H1 (cell line): ENCODE data around the gene CYP1B1. TPM values are rescaled to one million over a fixed set of nuclear protein-coding genes. Genes with fewer than 3 reads are reported as not detected.
A peak's percentile ranks its signal among the peaks of the same experiment; 100 is the strongest.

Experiments
- CHD7 ChIP-seq: fragments of 300-600 bp; sonication (generic); IDR thresholded peaks from 2 replicates; pipeline ENCODE4 v1.7.1; 2012; ENCODE audit warnings: low read length, moderate library complexity, mild to moderate bottlenecking, inconsistent platforms; ENCODE audit not compliant: insufficient replicate concordance
- CTBP2 ChIP-seq: IDR thresholded peaks from 2 replicates; pipeline ENCODE4 v1.7.0; 2011; ENCODE audit warnings: borderline replicate concordance, mild to moderate bottlenecking, moderate library complexity, mixed read lengths, low read length; ENCODE audit not compliant: insufficient read depth, insufficient read length
- EP300 ChIP-seq, 2 experiments: IDR thresholded peaks; 1 replicate in 1 of 2; 2 replicates in 1 of 2; pipeline ENCODE4 v1.6.1; 2011 to 2012; ENCODE audit warnings: low read depth in 2 of 2, low read length in 2 of 2, mild to moderate bottlenecking in 2 of 2, borderline replicate concordance in 1 of 2, inconsistent platforms in 1 of 2, moderate library complexity in 1 of 2
- GABPA ChIP-seq: IDR thresholded peaks from 2 replicates; pipeline ENCODE4 v1.6.1; 2011; ENCODE audit warnings: mild to moderate bottlenecking, low read length, moderate library complexity, borderline replicate concordance; ENCODE audit not compliant: insufficient read depth
- HDAC6 ChIP-seq: IDR thresholded peaks from one replicate; pipeline ENCODE4 v1.7.1; 2012; ENCODE audit warnings: low read depth, mild to moderate bottlenecking, inconsistent platforms, low read length, moderate library complexity
- POLR2AphosphoS5 ChIP-seq: IDR thresholded peaks from 2 replicates; pipeline ENCODE4 v1.6.1; 2011; ENCODE audit warnings: low read depth, low read length
- RBBP5 ChIP-seq: IDR thresholded peaks from 2 replicates; pipeline ENCODE4 v1.7.1; 2012; ENCODE audit warnings: low read depth, mild to moderate bottlenecking, inconsistent platforms, low read length, moderate library complexity, borderline replicate concordance
- SP4 ChIP-seq: IDR thresholded peaks from 2 replicates; pipeline ENCODE4 v1.6.1; 2012; ENCODE audit warnings: low read length, inconsistent platforms
- TAF1 ChIP-seq: IDR thresholded peaks from 2 replicates; pipeline ENCODE4 v1.6.1; 2011; ENCODE audit warnings: mild to moderate bottlenecking, low read depth, low read length
- TCF12 ChIP-seq: IDR thresholded peaks from 2 replicates; pipeline ENCODE4 v1.6.1; 2011; ENCODE audit warnings: low read depth, mild to moderate bottlenecking, low read length
- polyA plus RNA-seq, 7 experiments: library from polyadenylated mRNA; depleted of rRNA in 3 of 7; stranded (reverse) in 5 of 7; unstranded in 2 of 7; fragments of >200 nt in 5 of 7; fragments of 200-250 nt in 2 of 7; gene quantifications; 1 replicate in 5 of 7; 2 replicates in 1 of 7; 4 replicates in 1 of 7; pipeline versions ENCODE4 v1.2.1 to v1.2.3, GENCODE V29; 2011 to 2013; ENCODE audit warnings: missing spikeins in 2 of 7, mixed read lengths in 2 of 7
- total RNA-seq: library from RNA; stranded (reverse); fragmentation: NEBNext Ultra II Directional; extraction: Animal tissue kit (Norgen Biotek cat#: 25700); gene quantifications from 2 replicates; pipeline ENCODE4 v1.2.1, GENCODE V29; 2021

Gene CYP1B1
- total and polyA plus RNA-seq, 2 of the 8 experiments (the other 6 are each of a cell fraction or from before 2014, with no cell fraction given): 1.3 to 5.7 TPM

DNA sequence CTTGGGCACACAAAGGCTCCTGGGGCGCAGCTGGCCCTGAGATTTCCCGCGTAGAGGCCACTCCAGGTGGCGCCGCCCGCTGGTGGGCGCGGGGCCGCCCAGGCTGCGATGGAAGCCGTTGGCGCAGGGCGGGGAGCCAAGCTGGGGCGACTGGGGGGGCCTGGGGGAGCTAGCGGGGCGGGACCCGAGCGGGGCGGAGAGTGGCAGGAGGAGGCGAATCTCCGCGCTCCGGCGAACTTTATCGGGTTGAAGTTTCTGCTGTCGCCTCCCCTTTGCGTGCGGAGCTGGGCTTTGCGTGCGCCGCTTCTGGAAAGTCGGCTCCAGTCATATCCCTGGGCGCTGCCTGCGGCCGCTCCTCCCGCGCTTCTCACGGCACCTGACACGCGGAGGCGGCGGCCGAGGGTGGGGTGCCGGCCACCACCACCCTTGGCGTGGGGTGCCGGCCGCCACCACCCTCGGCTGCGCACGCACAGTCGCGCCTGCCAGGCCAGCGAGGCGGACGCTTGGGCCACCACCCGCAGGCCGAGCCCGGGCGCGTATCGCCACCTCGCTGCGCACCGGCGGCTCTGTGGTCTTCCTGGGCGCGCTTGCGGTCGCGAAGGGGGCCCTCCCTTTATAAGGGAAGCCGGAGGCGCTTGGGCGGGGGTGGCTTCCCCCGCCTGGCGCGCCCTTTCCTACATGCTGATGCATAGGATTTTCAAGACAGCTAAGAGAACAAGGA, 919 bp upstream of the CYP1B1 start (continued):
- no peak for TF ChIP-seq CHD7
- no peak for TF ChIP-seq POLR2AphosphoS5
- TF ChIP-seq HDAC6: no peak
- 0 out of 2 replicates have a peak, but pooled peaks have one; percentile 46 for TF ChIP-seq RBBP5
- no peak for TF ChIP-seq TCF12
- TF ChIP-seq GABPA: no peak
- no peak for TF ChIP-seq EP300 (IDR thresholded peaks at IDR 0.05; ENCODE audit: borderline replicate concordance in 1 of 2, low read depth in 2 of 2, low read length in 2 of 2)
- no peak for TF ChIP-seq SP4
- no peak for TF ChIP-seq CTBP2
- 0 out of 2 replicates have a peak, but pooled peaks have one; percentile 20 for TF ChIP-seq TAF1
